ENCODE data around the gene ERBB4.

DNA sequence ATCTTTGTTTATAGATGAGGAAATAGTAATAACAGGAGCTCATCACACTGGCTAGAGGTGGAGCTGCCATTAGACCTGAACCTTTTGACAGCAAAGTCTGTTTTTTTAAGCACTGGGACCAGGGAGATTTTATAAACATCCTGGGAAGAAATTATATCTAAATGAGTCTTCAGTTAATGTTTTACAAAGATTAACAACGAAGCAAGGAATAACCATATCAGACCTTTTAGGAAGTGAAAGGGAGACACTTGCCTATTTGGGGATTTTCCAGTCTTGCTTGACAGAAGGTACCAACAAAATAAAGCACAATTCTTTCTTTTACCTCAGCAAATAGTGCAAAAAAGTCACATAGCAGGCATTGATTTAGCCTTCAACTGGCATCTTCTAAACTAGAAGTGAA is 1205.2 kb downstream of the ERBB4 start:
- no peak for TF ChIP-seq POLR2A (IDR thresholded peaks at IDR 0.05)
- TF ChIP-seq, protein P1, sequence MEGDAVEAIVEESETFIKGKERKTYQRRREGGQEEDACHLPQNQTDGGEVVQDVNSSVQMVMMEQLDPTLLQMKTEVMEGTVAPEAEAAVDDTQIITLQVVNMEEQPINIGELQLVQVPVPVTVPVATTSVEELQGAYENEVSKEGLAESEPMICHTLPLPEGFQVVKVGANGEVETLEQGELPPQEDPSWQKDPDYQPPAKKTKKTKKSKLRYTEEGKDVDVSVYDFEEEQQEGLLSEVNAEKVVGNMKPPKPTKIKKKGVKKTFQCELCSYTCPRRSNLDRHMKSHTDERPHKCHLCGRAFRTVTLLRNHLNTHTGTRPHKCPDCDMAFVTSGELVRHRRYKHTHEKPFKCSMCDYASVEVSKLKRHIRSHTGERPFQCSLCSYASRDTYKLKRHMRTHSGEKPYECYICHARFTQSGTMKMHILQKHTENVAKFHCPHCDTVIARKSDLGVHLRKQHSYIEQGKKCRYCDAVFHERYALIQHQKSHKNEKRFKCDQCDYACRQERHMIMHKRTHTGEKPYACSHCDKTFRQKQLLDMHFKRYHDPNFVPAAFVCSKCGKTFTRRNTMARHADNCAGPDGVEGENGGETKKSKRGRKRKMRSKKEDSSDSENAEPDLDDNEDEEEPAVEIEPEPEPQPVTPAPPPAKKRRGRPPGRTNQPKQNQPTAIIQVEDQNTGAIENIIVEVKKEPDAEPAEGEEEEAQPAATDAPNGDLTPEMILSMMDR (IDR thresholded peaks at IDR 0.05), result no peak

Data from transverse colon (tissue), 3 donors.